GM19468 (cell line): Measurements from ENCODE around the gene IFITM2.
"Not testable (repeated sequence)": the region's sequence is repeated elsewhere in the genome, so short reads cannot be mapped to it uniquely, and the experiment has no call there.

ENCODE experiments used
- ATAC-seq: cut with Tn5 transposase; IDR thresholded peaks from one replicate; pipeline ENCODE4 v1.9.1; 2021; ENCODE audit warnings: mild to moderate bottlenecking, moderate library complexity, moderate number of reproducible peaks; ENCODE audit not compliant: unreplicated experiment; ENCODE audit errors: extremely low read depth

The IFITM2 gene

DNA sequence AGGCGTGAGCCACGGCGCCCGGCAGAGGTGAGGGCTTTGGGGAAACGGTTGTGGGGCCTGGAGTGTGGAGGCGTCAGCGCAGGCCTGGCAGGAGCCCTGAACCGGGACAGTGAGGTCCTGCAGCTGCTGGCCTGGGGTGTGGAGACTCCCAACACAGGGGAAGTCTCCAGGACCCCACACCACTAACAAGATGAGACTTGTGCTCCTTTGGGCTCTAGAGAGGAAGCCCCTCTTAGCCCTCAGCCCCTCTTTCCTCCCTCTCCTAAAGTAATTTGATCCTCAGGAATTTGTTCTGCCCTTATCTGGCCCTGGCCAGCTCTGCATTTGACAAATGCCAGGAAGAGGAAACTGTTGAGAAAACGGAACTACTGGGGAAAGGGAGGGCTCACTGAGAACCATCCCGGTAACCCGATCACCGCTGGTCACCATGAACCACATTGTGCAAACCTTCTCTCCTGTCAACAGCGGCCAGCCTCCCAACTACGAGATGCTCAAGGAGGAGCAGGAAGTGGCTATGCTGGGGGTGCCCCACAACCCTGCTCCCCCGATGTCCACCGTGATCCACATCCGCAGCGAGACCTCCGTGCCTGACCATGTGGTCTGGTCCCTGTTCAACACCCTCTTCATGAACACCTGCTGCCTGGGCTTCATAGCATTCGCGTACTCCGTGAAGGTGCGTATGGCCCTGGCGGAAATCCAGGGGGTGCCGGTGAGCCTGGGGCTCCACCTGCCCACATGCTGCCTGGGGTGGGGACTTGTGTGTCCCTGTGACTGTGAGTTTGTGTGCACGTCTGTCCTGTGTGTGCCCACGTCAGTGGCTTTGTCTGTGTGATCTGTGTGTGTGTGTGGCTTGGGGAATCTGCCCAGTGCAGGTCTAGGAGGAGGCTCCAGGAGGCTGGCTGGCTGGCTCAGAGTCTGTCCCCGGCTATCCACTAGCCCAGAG is at the start of gene IFITM2:
TSS of gene IFITM2 (plus strand) at position 51 of the 943 bp plus-strand sequence. CDS start at position 428, 377 bp downstream.
- not testable (repeated sequence) for ATAC-seq

DNA sequence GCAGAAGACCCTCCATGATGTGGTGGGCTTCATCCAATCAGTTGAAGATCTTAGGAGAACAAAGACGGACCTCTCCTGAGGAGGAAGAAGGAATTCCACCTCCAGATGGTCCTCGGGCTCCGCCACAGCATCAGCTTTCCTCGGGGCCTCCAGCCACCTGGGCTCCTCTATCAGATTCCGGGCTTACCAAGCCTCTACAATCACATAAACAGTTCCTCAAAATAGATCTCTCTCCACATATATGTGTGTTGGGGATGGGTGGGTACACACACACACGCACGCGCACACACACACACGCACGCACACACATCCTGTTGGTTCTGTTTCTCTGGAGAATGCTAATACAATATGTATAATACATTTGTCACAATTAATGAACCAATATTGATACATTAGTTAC is 48.2 kb upstream of the IFITM2 start:
- no peak for ATAC-seq

DNA sequence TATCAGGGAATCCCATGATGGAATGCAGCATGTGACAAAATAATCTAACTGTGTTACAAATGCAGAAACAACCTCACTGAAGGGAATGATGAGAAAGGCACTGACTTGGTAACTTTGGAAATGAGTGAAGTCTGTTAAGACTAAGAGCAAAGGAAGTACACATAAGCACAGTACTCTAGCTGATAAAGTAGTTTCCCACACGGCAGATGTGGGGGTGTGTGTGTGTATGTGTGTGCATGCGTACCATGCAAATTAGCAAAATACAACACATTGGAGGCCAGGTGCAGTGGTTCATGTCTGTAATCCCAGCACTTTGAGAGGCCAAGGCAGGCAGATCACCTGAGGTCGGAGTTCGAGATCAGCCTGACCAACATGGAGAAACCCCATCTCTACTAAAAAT is 46.0 kb upstream of the IFITM2 start:
- ATAC-seq: no peak

DNA sequence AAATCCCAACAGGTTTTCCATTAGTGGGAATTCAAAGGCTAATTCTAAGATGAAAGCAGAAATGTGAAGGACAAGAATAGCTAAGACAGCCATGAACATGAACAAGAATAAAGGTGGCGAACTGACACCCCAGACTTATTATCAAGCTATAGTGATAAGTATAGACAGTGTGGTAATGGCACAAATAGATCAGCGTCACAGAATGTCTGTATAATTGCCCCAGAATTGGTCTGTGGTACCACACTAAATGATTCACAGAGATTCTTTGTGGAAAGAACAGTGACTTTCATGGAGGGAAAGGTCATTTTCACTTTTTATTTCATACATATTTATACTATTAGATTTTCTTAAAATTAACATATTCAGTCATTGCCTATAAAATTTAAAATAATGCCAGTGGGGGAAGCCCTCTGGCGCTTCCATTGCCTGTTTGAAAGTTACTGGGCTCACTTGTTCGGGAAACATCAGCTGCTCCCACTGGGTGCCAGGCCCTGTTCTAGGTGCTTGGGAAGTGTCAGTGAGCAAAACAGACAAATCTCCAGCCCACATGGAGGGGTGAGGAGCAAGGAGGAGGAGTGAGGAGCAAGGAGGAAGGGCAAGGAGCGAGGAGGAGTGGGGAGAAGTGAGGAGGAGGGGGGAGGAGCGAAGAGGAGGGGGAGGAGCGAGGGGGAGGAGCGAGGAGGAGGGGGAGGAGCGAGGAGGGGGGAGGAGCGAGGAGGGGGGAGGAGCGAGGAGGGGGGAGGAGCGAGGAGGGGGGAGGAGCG is 40.8 kb upstream of the IFITM2 start:
- no peak for ATAC-seq

GRCh38 chr11:267491-267994 is 40.1 kb upstream of the IFITM2 start:
- no peak for ATAC-seq

DNA sequence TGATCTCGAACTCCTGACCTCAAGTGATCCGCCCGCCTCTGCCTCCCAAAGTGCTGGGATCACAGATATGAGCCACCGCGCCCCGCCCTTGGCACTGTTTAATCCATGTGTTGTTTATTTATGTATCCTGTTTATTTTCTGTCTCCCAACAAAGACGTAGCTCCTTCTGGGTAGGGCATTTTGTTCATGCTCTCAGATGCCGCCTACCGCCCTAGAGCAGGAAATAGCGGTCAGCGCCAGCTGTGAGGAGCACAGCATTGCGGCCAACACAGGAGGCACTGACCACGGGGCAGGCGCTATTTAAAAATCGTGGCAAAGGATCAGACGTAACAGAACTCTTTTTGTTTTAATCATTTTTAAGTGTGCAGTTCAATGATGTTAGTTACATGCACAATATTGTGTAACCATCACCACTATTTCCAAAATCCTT is 38.9 kb upstream of the IFITM2 start:
- peak; percentile 50 for ATAC-seq

DNA sequence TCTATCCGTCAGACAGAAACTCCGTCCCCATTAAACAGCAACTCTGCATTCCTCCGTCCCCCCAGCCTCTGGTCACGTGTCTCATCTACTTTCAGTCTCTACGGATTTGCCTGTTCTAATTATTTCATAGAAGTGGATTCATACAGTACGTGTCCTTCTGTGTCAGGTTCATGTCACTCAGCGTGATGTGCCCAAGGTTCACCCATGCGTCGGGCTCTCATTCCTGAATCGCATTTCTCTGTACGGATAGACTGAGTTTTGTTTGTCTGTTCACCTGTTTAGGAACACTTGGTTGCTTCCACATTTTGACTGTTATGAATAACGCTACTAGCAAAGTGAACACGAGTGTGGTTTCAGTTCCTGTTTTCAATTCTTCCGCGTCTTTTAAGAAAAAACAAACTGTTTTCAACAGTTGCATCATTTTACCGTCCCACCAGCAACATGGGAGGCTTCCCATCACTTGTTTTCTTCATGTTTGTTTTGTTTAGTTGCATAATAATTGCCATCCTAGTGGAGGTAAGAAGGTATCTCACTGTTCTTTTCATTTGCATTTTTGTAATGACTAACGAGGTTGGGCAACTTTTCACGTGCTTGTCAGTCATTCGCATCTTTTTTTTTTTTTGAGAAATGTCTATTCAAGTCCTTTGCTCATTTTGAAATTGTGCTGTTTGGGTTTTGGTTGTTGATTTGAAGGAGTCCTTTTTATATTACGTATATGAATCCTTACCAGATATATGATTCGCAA is 38.3 kb upstream of the IFITM2 start:
- ATAC-seq: peak; percentile 41

DNA sequence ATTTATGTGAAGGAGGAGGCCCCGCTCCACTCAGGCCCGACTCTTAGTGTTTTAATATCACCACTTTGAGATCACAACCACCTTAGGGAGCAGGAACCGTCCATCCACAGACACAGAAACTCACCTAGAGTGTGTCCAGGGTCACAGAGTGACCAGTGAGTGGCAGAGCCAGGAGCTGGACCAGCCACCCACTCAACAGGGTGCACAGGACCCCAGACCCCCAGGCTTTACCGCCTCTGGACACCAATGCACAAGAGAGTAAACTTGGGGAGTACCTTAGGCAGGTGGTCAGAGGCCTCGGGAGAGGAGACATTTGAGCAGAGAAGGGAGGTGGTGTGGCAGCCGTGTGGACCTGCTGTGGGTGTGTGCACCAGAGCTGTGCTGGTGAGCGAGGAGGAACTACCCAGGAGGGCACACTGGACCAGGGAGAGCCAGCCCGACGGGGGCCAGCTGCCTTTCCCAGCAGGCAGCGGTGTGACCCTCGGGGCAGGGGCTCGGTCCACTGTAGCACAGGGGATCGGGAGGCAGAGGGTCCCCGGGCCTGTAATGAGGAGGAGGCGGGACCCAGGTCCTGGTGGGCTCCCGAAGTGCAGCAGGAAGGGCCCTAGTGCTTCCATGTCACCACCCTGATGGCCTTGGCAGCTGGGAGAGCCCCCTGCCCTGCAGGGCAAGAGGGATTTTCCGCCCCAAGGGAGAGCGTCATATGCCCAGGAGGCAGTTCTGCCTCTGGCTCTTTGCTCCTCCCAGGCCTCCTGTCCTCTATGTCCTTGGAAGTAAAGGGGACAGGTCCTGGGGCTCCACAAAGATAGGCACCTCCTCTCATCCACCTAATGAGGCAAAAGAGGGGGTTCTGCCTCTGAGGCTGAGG is 36.9 kb upstream of the IFITM2 start:
- ATAC-seq: no peak

- no peak for ATAC-seq
Observed at GRCh38 chr11:271319-271715, 36.3 kb upstream of the IFITM2 start.

DNA sequence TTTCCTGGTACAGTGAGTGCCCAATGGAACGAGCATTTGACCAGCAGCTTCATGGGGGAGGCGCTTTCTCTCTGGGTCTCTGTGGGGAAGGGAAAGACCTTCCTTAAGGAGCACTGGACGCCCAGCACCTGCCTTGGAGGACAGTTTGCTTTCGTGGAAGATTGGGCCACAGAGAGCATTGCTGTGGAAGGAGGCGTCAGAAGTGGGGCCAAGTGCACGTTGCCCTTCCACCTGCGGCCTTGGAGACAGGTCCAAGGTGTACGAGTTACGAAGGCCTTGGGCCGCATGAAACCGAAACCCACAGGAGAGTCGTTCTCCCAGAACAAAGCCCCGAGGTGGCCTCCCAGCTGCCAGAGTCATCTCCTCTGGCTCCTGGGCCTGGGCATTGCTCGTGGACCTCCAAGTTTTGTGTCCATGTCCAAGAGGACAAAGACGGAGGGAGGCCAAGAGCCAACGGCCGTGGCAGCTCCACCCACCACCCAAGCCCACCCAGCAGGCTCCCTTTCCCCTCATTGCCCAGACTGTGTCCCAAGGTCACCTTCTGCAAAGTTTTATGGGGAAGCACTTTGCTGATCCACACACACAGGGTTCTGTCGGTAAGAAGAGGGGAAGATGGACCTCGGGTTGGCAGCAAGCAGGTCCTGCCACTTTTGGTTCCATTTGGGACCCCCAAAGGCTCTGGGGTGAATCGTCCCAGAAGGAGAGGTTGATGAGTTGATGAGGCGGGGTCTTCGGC is 35.3 kb upstream of the IFITM2 start:
- no peak for ATAC-seq

DNA sequence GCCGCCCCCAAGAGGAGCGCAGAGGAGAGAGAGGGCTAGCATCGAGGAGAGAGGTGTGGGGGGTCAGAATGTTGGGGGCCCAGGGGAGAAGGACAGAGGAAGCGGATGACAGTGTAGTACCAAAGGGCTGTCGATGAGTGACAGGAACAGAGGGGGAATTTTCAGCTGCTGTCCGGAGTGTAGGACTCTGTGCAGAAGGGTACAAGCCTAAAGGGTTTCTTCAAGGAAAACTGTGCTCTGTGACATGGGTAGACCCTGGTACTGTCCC is 34.8 kb upstream of the IFITM2 start:
- ATAC-seq: no peak

GRCh38 chr11:276219-276618 is 31.4 kb upstream of the IFITM2 start:
- ATAC-seq: no peak

DNA sequence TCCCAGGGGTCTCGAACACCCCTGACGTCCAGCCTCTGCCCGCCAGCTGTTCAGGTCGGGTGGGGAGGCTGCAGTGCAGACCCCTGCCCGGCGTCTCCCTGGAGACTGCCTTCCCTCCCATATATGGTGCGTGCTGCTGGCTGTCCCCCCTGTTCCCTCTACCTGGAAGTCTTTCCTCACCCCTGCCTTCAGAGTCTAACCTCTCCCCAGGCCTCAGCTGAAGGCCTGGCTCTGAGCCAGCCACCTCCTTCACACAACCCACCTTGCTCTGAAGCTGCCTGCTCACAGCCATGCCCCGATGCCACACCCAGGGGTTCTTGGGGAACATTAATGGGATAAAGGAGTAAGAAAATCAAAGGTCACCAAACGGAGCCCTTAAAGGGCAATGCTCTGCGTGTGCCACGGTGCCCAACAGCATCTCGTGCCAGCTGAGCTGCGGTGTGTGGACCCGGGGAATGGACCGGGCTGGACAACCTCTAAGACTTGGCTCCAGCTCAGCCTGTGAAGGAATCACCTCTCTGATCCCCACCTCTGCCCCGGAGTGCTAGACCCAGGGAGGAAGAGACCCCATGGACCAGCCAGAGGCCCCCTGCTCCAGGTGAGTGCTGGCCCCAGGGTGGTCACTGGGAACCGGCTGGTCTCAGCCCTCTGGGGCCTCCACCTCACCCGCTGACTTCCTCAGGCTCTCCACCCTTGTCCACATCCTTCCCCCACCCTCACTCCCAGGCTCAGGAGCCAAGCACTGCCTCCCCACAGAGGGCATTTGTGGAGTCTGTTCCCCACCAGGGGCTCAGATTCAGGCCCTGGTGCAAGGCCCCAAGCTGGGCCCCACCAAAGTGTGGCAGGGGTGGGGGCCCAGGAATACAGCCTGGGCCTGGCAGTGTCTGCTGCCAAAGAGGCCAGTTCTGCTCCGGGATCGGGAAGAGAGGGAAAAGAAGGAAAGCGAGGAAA is 29.3 kb upstream of the IFITM2 start, which contains the start of gene NLRP6:
TSS of gene NLRP6 (plus strand) at position 407 of the 951 bp plus-strand sequence. CDS start at position 570, 163 bp downstream.
- no peak for ATAC-seq

DNA sequence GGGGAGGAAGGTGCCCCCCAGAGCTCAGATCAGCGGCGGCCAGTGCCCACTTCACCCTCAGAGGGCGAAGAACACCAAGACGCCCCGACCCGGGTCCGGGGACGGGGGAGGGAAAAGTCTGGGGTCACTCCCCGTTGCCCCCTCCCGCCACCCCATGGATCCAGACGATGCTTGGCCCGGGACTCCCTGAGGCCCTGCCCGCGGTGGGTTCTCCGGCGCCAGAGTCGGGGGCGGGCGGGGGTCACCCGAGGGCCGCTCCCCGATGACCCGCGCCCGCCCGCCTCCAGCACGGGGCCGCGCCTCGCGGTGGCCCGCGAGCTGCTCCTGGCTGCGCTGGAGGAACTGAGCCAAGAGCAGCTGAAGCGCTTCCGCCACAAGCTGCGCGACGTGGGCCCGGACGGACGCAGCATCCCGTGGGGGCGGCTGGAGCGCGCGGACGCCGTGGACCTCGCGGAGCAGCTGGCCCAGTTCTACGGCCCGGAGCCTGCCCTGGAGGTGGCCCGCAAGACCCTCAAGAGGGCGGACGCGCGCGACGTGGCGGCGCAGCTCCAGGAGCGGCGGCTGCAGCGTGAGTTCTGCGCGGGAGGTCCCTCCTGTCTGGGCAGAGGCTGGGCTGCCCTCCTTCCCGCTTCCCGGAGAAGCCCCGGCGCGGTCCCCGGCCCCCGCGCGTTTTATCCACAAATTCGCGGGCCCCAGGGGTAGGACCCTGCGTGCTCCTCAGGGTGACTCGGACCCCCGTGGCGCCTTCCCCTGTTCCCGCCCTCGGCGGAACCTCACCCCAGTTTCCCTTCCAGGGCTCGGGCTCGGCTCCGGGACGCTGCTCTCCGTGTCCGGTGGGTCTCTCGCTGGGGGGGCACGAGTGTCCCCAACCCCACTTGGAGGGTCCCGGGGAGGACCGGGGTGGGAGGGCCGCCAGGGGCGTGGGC is 28.3 kb upstream of the IFITM2 start:
- ATAC-seq: no peak

DNA sequence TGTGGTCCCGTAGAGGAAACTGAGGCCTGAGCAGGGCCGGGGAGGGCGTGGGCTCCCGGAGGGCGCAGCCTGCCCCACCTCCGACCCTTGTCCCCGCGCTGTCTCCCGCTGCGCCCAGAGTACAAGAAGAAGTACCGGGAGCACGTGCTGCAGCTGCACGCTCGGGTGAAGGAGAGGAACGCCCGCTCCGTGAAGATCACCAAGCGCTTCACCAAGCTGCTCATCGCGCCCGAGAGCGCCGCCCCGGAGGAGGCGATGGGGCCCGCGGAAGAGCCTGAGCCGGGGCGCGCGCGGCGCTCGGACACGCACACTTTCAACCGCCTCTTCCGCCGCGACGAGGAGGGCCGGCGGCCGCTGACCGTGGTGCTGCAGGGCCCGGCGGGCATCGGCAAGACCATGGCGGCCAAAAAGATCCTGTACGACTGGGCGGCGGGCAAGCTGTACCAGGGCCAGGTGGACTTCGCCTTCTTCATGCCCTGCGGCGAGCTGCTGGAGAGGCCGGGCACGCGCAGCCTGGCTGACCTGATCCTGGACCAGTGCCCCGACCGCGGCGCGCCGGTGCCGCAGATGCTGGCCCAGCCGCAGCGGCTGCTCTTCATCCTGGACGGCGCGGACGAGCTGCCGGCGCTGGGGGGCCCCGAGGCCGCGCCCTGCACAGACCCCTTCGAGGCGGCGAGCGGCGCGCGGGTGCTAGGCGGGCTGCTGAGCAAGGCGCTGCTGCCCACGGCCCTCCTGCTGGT is 27.5 kb upstream of the IFITM2 start:
- ATAC-seq: no peak
